ENCODE data around the gene TNS1. TPM values are rescaled to one million over a fixed set of nuclear protein-coding genes. Genes with fewer than 3 reads are reported as not detected.
A peak's percentile ranks its signal among the peaks of the same experiment; 100 is the strongest.

TNS1 gene
- total RNA-seq, 4 donors from 2014 or later: 169 to 316 (median 229) TPM

DNA sequence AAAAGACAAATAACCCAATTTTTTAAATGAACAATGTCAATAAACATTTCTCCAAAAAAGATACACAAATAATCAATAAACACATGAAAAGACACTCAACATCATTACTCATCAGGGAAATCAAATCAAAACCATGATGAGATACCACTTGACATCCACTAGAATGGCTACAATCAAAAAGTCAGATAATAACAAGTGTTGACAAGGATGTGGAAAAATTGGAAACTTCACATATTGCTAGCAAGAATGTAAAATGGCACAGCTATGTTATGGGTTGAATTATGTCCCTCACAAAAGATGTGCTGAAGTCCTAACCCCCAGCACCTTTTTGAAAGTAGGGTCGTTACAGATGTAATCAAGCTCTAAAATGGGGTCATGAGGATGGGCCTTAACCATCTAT lies 33.2 kb downstream of the TNS1 start:
- 92 to 100% methylated on average over 1 of the region's 1 CpG for WGBS, 2 donors
- intact Hi-C loops (cut with DNase I): no loop called here
- Histone ChIP-seq H3K4me1 (peaks cover 51 to 61% of the 10 kb centered on the region in 2 donors), H3K36me3 (no peaks in the 10 kb centered on the region), H3K4me3 (replicated peaks in 1 of 3) (no peak overlapping the region), H3K27me3 (no peaks in the 10 kb centered on the region), H3K9me3 (no peaks in the 10 kb centered on the region), H3K27ac (no peak overlapping the region)
- DNase-seq: no peak
- TF ChIP-seq, protein P1, sequence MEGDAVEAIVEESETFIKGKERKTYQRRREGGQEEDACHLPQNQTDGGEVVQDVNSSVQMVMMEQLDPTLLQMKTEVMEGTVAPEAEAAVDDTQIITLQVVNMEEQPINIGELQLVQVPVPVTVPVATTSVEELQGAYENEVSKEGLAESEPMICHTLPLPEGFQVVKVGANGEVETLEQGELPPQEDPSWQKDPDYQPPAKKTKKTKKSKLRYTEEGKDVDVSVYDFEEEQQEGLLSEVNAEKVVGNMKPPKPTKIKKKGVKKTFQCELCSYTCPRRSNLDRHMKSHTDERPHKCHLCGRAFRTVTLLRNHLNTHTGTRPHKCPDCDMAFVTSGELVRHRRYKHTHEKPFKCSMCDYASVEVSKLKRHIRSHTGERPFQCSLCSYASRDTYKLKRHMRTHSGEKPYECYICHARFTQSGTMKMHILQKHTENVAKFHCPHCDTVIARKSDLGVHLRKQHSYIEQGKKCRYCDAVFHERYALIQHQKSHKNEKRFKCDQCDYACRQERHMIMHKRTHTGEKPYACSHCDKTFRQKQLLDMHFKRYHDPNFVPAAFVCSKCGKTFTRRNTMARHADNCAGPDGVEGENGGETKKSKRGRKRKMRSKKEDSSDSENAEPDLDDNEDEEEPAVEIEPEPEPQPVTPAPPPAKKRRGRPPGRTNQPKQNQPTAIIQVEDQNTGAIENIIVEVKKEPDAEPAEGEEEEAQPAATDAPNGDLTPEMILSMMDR (IDR thresholded peaks at IDR 0.05): no peak
- TF ChIP-seq POLR2A (IDR thresholded peaks at IDR 0.05): no peak

DNA sequence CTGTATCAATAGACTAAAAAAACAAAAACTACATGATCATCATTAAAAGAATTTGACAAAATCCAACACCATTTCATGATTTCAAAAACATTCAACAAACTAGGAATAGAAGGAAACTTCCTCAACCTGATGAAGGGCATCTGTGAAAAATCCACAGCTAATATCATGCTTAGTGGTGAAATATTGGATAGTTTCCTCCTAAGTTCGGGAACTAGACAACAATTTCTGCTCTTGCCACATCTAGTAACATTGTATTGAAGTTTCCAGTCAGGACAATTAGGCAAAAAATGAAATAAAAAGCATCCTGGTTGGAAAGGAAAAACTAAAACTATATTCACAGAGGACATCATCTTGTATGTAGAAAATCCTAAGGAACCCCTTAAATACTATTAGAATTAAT lies 34.8 kb downstream of the TNS1 start:
- Histone ChIP-seq H3K4me1 (peaks cover 46 to 56% of the 10 kb centered on the region in 2 donors), H3K36me3 (no peaks in the 10 kb centered on the region), H3K27ac (peak overlapping the region in 2 of 3 donors; percentile 8 to 19), H3K27me3 (no peaks in the 10 kb centered on the region), H3K4me3 (replicated peaks in 1 of 3) (no peak overlapping the region), H3K9me3 (no peaks in the 10 kb centered on the region)
- intact Hi-C loops (cut with DNase I): no loop called here
- TF ChIP-seq, protein P1 (IDR thresholded peaks at IDR 0.05): no peak
- TF ChIP-seq POLR2A (IDR thresholded peaks at IDR 0.05): no peak
- DNase-seq: no peak
- 82 to 84% methylated on average over 1 of the region's 1 CpG for WGBS, 2 donors

- intact Hi-C loops (cut with DNase I): no loop called here
- TF ChIP-seq, protein P1 (IDR thresholded peaks at IDR 0.05): no peak
- TF ChIP-seq POLR2A (IDR thresholded peaks at IDR 0.05): no peak
- H3K4me3 ChIP-seq (replicated peaks in 1 of 3): no peak overlapping the region
- peaks cover 31 to 42% of the 10 kb centered on the region in 2 donors for H3K4me1 ChIP-seq
- H3K36me3 ChIP-seq: no peaks in the 10 kb centered on the region
- H3K27ac ChIP-seq: peak overlapping the region; percentile 90 to 98 (median 95)
- H3K9me3 ChIP-seq: no peaks in the 10 kb centered on the region
- no peaks in the 10 kb centered on the region for H3K27me3 ChIP-seq
- DNase-seq: peak in 1 of 2 donors; percentile 35
- 69 to 70% methylated on average over 10 of the region's 10 CpGs for WGBS, 2 donors
Observed at GRCh38 chr2:217966423-217967070, 36.2 kb downstream of the TNS1 start.

DNA sequence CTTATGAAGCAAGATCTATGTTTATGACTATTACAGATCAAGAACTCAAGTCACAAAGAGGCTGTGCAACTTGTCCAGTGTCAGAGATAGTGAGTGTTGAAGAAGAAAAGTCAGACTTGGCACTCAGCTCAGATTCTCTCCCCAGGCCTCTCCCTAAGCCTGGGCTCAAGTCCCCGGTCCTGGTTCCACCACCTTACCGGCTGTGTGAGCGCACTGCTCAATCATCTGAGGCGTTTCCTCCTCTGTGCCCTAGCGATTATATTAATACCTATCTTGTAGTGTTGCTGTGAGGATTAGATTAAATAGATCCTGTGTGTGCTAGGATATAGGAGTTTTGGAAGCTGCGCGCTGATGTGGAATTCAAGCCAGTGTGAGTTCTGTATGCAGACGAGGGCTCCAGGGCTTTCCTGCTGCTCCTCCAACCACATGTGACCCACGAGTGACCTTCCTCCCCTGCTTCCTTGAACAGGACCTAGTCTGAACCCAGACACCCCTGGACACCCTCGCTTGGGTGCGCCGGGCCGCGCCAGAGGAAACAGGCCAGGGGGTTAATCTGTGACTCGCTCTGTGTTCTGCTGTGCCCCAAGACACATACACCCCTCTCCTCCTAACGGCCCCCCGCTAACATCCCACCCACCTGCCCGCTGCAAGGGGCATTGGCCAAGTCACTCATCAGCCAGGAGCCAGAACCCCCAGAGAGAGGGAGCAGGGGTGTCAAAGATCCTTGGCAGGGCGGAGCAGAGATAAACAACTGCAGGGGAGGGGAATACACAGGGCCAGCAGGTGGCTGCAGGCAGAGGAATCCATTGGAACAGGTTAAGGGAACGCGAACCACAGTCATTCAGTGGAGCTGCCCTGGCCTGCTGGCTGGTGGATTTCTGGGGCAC lies 38.3 kb downstream of the TNS1 start:
- 40 to 50% methylated on average over 12 to 20 of the region's 21 CpGs for WGBS, 2 donors
- no peaks in the 10 kb centered on the region for H3K9me3 ChIP-seq
- no peaks in the 10 kb centered on the region for H3K36me3 ChIP-seq
- no peaks in the 10 kb centered on the region for H3K27me3 ChIP-seq
- TF ChIP-seq, protein P1 (IDR thresholded peaks at IDR 0.05): peak in 1 of 6 experiments; percentile 10
- peak in 1 of 2 donors; percentile 41 for TF ChIP-seq POLR2A (IDR thresholded peaks at IDR 0.05)
- intact Hi-C loops (cut with DNase I): no loop called here
- H3K4me1 ChIP-seq: peaks cover 30 to 56% of the 10 kb centered on the region in 2 donors
- peak overlapping the region; percentile 90 to 98 (median 95) for H3K27ac ChIP-seq
- no peak overlapping the region for H3K4me3 ChIP-seq (replicated peaks in 1 of 3)
- DNase-seq: peak; percentile 75 to 80

DNA sequence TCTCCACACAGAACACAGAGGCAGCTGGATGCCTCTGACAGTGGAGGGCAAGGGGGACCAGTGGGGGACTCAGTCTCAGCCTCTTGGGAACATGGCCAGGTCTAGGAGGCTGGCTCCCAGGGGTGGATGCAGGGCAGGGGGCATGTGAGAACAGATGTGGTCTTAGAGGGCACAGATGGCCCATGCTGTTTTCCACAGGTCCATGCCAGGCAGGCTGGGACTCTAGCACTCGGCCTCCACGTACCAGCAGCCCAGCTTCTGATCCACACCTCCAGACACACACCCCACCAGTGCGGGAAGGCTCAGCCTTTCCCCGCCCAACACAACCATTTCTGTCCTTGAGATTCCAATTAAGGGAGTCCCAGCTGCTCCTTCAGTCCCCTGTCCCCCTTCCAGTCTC lies 42.4 kb downstream of the TNS1 start:
- peaks cover 26 to 52% of the 10 kb centered on the region in 2 donors for H3K4me1 ChIP-seq
- H3K9me3 ChIP-seq: no peaks in the 10 kb centered on the region
- intact Hi-C loops (cut with DNase I): no loop called here
- TF ChIP-seq POLR2A (IDR thresholded peaks at IDR 0.05): no peak
- TF ChIP-seq, protein P1 (IDR thresholded peaks at IDR 0.05): no peak
- 94 to 95% methylated on average over 4 of the region's 4 CpGs for whole genome bisulfite sequencing, 2 donors
- H3K4me3 ChIP-seq (replicated peaks in 1 of 3): no peak overlapping the region
- no peak for DNase-seq
- H3K27ac ChIP-seq: peak overlapping the region in 1 of 3 donors; percentile 2
- H3K36me3 ChIP-seq: no peaks in the 10 kb centered on the region
- H3K27me3 ChIP-seq: no peaks in the 10 kb centered on the region

Measured in thyroid gland (tissue), 4 donors.